ENCODE measurements around the gene MTUS2.

The MTUS2 gene

GRCh38 chr13:29021311-29021710, 201.2 kb downstream of the MTUS2 start:
- no peak for DNase-seq (ENCODE audit: low spot score)
- TF ChIP-seq CTCF (IDR thresholded peaks at IDR 0.05; ENCODE audit: extremely low read depth, missing control alignments): no peak

GRCh38 chr13:29021717-29022116, 201.6 kb downstream of the MTUS2 start:
- TF ChIP-seq CTCF (IDR thresholded peaks at IDR 0.05; ENCODE audit: extremely low read depth, missing control alignments): no peak
- DNase-seq (ENCODE audit: low spot score): no peak

- DNase-seq (ENCODE audit: low spot score): no peak
Measured at GRCh38 chr13:29022410-29022809, 202.3 kb downstream of the MTUS2 start.

GRCh38 chr13:29022968-29023367, 202.8 kb downstream of the MTUS2 start:
- TF ChIP-seq CTCF (IDR thresholded peaks at IDR 0.05; ENCODE audit: extremely low read depth, missing control alignments): no peak
- DNase-seq (ENCODE audit: low spot score): no peak

More at GRCh38 chr13:29022410-29022809, 202.3 kb downstream of the MTUS2 start:
- TF ChIP-seq CTCF (IDR thresholded peaks at IDR 0.05; ENCODE audit: extremely low read depth, missing control alignments): no peak

- no peak for TF ChIP-seq CTCF (IDR thresholded peaks at IDR 0.05; ENCODE audit: extremely low read depth, missing control alignments)
- DNase-seq (ENCODE audit: low spot score): no peak
Measured at GRCh38 chr13:29024783-29025182, 204.6 kb downstream of the MTUS2 start.

GRCh38 chr13:29028868-29029267, 208.7 kb downstream of the MTUS2 start:
- TF ChIP-seq CTCF (IDR thresholded peaks at IDR 0.05; ENCODE audit: extremely low read depth, missing control alignments): no peak
- DNase-seq (ENCODE audit: low spot score): no peak

- no peak for DNase-seq (ENCODE audit: low spot score)
- no peak for TF ChIP-seq CTCF (IDR thresholded peaks at IDR 0.05; ENCODE audit: extremely low read depth, missing control alignments)
Measured at GRCh38 chr13:29038700-29039099, 218.6 kb downstream of the MTUS2 start.
